NK-92 treated with Interleukin-12 subunit alpha and Interleukin-12 subunit beta, amount 100 ng/mL, for 24 hours (cell line): ENCODE measurements around the gene PCDHA5.
A peak's percentile ranks its signal among the peaks of the same experiment; 100 is the strongest.
"Not testable (repeated sequence)": the region's sequence is repeated elsewhere in the genome, so short reads cannot be mapped to it uniquely, and the experiment has no call there.

Experiments
- DNase-seq: peaks from one replicate; lab custom pipeline; 2025; lab: John Stamatoyannopoulos, UW

Gene PCDHA5

DNA sequence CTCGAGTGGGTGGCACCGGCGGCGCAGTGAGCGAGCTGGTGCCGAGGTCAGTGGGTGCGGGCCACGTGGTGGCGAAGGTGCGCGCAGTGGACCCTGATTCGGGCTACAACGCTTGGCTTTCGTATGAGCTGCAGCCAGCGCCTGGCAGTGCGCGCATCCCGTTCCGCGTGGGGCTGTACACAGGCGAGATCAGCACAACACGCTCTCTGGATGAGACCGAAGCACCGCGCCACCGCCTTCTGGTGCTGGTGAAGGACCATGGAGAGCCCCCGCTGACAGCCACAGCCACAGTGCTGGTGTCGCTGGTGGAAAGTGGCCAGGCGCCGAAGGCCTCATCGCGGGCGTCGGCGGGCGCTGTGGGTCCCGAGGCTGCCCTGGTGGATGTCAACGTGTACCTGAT, 2.1 kb downstream of the PCDHA5 start:
- DNase-seq: no peak

- DNase-seq: no peak
Observed at GRCh38 chr5:140827704-140828361, 6.4 kb downstream of the PCDHA5 start, which contains the start of gene PCDHA6. Gene PCDHA6 (plus strand): TSS chr5:140827960. CDS start chr5:140828092, 132 bp downstream.

DNA sequence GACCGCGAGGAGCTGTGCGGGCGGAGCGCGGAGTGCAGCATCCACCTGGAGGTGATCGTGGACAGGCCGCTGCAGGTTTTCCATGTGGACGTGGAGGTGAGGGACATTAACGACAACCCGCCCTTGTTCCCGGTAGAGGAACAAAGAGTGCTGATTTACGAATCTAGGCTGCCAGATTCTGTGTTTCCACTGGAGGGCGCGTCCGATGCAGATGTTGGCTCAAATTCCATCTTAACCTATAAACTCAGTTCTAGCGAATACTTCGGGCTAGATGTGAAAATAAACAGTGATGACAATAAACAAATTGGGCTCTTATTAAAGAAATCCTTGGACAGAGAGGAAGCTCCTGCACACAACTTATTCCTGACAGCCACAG, 6.9 kb downstream of the PCDHA5 start:
- no peak for DNase-seq

DNA sequence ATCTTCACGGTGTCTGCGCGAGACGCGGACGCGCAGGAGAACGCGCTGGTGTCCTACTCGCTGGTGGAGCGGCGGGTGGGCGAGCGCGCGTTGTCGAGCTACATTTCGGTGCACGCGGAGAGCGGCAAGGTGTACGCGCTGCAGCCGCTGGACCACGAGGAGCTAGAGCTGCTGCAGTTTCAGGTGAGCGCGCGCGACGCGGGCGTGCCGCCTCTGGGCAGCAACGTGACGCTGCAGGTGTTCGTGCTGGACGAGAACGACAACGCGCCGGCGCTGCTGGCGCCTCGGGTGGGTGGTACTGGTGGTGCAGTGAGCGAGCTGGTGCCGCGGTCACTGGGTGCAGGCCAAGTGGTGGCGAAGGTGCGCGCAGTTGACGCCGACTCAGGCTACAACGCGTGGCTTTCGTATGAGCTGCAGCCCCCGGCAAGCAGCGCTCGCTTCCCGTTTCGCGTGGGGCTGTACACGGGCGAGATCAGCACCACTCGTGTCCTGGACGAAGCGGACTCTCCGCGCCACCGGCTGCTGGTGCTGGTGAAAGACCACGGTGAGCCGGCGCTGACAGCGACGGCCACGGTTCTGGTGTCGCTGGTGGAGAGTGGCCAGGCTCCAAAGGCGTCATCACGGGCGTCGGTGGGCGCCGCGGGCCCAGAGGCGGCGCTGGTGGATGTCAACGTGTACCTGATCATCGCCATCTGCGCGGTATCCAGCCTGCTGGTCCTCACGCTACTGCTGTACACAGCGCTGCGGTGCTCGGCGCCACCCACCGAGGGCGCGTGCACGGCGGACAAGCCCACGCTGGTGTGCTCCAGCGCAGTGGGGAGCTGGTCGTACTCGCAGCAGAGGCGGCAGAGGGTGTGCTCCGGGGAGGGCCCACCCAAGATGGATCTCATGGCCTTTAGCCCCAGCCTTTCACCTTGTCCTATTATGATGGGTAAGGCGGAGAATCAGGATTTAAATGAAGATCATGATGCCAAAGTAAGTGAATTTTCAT, 8.4 kb downstream of the PCDHA5 start:
- not testable (repeated sequence) for DNase-seq

DNA sequence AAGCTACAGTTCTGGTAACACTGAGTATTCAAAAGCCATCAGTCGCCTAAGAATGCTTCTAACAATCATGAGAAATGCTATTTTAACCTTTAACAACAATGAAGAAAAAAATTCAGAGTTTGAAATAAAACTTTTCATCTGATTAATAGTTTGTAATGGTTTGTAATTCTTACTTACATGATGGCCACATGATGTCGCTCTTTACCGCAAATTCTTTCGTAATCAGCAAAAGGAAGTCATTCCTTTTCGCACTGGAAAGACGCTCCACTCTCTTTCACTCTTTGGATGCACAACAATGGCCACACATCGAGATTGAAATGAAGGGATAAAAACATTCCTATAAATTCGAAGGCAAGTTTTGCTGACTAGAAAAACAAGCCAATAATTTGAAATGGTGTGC, 12.6 kb downstream of the PCDHA5 start, which contains the start of gene PCDHA7:
PCDHA7 (plus strand) TSS at position 277 of the 400 bp plus-strand sequence; CDS start at position 392, 115 bp downstream.
- DNase-seq: no peak

GRCh38 chr5:140834439-140835008, 13.1 kb downstream of the PCDHA5 start:
- DNase-seq: not testable (repeated sequence)

DNA sequence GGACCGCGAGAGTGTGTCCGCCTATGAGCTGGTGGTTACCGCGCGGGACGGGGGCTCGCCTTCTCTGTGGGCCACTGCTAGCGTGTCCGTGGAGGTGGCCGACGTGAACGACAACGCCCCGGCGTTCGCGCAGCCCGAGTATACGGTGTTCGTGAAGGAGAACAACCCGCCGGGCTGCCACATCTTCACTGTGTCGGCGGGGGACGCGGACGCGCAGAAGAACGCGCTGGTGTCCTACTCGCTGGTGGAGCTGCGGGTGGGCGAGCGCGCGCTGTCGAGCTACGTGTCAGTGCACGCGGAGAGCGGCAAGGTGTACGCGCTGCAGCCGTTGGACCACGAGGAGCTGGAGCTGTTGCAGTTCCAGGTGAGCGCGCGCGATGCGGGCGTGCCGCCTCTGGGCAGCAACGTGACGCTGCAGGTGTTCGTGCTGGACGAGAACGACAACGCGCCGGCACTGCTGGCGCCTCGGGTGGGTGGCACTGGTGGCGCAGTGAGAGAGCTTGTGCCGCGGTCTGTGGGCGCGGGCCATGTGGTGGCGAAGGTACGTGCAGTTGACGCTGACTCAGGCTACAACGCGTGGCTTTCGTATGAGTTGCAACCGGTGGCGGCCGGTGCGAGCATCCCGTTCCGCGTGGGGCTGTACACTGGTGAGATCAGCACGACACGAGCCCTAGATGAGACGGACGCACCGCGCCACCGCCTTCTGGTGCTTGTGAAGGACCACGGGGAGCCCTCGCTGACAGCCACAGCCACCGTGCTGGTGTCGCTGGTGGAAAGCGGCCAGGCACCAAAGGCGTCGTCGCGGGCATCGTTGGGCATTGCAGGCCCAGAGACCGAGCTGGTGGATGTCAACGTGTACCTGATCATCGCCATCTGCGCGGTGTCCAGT, 14.5 kb downstream of the PCDHA5 start:
- no peak for DNase-seq

GRCh38 chr5:140840978-140841962, 19.9 kb downstream of the PCDHA5 start, which contains the start of gene PCDHA8:
Gene PCDHA8 (plus strand): TSS chr5:140841187. CDS start chr5:140841322, 135 bp downstream.
- DNase-seq: peak; percentile 23

DNA sequence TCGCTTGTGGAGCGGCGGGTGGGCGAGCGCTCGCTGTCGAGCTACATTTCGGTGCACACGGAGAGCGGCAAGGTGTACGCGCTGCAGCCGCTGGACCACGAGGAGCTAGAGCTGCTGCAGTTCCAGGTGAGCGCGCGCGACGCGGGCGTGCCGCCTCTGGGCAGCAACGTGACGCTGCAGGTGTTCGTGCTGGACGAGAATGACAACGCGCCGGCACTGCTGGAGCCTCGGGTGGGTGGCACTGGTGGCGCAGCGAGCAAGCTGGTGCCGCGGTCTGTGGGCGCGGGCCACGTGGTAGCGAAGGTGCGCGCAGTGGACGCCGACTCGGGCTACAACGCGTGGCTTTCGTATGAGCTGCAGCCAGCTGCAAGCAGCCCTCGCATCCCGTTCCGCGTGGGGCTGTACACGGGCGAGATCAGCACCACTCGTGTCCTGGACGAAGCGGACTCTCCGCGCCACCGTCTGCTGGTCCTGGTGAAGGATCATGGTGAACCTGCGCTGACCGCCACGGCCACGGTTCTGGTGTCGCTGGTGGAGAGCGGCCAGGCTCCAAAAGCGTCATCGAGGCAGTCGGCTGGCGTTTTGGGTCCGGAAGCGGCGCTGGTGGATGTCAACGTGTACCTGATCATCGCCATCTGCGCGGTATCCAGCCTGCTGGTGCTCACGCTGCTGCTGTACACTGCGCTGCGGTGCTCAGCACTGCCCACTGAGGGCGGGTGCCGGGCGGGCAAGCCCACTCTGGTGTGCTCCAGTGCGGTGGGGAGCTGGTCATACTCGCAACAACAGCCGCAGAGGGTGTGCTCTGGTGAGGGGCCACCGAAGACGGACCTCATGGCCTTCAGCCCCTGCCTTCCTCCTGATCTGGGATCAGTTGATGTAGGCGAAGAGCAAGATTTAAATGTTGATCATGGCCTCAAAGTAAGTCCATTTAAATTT, 21.7 kb downstream of the PCDHA5 start:
- DNase-seq: no peak

DNA sequence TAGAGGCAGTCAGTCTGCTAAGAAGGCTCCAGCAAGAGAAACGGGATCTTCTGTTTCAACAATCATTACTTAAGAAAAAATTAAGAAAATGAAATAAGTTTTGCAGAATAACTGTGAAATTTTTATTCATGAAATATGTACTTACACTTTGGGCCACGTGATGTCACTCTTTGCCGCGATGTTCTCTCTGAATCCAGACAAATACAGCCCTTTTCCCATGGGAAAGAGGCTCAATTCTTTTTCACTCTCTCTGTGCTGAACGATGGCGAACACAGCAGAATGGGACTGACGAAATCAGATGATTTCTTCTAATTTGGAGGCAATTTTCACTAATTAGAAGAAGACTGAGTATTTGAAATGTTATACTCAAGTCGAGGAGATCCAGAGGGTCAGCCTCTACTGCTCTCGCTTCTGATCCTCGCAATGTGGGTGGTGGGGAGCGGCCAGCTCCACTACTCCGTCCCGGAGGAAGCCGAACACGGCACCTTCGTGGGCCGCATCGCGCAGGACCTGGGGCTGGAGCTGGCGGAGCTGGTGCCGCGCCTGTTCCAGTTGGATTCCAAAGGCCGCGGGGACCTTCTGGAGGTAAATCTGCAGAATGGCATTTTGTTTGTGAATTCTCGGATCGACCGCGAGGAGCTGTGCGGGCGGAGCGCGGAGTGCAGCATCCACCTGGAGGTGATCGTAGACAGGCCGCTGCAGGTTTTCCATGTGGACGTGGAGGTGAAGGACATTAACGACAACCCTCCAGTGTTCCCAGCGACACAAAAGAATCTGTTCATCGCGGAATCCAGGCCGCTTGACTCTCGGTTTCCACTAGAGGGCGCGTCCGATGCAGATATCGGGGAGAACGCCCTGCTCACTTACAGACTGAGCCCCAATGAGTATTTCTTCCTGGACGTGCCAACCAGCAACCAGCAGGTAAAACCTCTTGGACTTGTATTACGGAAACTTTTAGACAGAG, 27.0 kb downstream of the PCDHA5 start, which contains the start of gene PCDHA9:
PCDHA9 (plus strand) TSS at position 244 of the 964 bp plus-strand sequence; CDS start at position 358, 114 bp downstream.
- not testable (repeated sequence) for DNase-seq

DNA sequence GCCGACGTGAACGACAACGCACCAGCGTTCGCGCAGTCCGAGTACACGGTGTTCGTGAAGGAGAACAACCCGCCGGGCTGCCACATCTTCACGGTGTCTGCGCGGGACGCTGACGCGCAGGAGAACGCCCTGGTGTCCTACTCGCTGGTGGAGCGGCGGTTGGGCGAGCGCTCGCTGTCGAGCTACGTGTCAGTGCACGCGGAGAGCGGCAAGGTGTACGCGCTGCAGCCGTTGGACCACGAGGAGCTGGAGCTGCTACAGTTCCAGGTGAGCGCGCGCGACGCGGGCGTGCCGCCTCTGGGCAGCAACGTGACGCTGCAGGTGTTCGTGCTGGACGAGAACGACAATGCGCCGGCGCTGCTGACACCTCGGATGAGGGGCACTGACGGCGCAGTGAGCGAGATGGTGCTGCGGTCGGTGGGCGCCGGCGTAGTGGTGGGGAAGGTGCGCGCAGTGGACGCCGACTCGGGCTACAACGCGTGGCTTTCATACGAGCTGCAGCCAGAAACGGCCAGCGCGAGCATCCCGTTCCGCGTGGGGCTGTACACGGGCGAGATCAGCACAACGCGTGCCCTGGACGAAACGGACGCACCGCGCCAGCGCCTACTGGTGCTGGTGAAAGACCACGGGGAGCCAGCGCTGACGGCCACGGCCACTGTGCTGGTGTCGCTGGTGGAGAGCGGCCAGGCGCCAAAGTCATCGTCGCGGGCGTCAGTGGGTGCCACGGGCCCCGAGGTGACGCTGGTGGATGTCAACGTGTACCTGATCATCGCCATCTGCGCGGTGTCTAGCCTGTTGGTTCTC, 28.6 kb downstream of the PCDHA5 start:
- not testable (repeated sequence) for DNase-seq

GRCh38 chr5:140855772-140856674, 34.6 kb downstream of the PCDHA5 start, which contains the start of gene PCDHA10:
Gene PCDHA10 (plus strand): TSS chr5:140855897. CDS start chr5:140856049, 152 bp downstream.
- no peak for DNase-seq

DNA sequence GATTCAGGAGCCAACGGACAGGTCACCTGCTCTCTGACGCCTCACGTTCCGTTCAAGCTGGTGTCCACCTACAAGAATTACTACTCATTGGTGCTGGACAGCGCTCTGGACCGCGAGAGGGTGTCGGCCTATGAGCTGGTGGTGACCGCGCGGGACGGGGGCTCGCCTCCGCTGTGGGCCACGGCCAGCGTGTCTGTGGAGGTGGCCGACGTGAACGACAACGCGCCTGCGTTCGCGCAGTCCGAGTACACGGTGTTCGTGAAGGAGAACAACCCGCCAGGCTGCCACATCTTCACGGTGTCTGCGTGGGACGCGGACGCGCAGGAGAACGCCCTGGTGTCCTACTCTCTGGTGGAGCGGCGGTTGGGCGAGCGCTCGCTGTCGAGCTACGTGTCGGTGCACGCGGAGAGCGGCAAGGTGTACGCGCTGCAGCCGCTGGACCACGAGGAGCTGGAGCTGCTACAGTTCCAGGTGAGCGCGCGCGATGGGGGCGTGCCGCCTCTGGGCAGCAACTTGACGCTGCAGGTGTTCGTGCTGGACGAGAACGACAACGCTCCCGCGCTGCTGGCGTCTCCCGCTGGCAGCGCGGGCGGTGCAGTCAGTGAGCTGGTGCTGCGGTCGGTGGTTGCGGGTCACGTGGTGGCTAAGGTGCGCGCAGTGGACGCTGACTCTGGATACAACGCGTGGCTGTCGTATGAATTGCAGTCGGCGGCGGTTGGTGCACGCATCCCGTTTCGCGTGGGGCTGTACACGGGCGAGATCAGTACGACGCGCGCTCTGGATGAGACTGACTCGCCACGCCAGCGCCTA, 36.0 kb downstream of the PCDHA5 start:
- DNase-seq: no peak

GRCh38 chr5:140857987-140858240, 36.5 kb downstream of the PCDHA5 start:
- no peak for DNase-seq
